NCI-H187 treated with DMSO at 0.1 percent for 48 hours (cell line): Measurements from ENCODE around the gene VPS51.

Source experiments
- DNase-seq: peaks from one replicate; lab custom pipeline; 2025; lab: John Stamatoyannopoulos, UW

VPS51 gene

GRCh38 chr11:65119670-65119995 is 23.6 kb downstream of the VPS51 start:
- no peak for DNase-seq

GRCh38 chr11:65120831-65121230 is 24.8 kb downstream of the VPS51 start:
- DNase-seq = no peak

- DNase-seq = no peak
Observed at GRCh38 chr11:65121447-65121864, 25.4 kb downstream of the VPS51 start.

GRCh38 chr11:65121865-65122696 is 26.1 kb downstream of the VPS51 start, which contains the start of the genes FAU and MRPL49:
TSS of gene FAU (minus strand) at chr11:65122134. CDS start at chr11:65121813, 321 bp downstream.
TSS of gene MRPL49 (plus strand) at chr11:65122321. CDS start at chr11:65122347, 26 bp downstream.
- DNase-seq = peak; percentile 83

- no peak for DNase-seq
Observed at GRCh38 chr11:65124480-65125196, 28.6 kb downstream of the VPS51 start.

GRCh38 chr11:65125197-65126056 is 29.4 kb downstream of the VPS51 start:
- DNase-seq = no peak

- no peak for DNase-seq
Observed at GRCh38 chr11:65126624-65127274, 30.7 kb downstream of the VPS51 start.

- no peak for DNase-seq
Observed at GRCh38 chr11:65127473-65128181, 31.6 kb downstream of the VPS51 start.

- no peak for DNase-seq
Observed at GRCh38 chr11:65128182-65129145, 32.5 kb downstream of the VPS51 start.

- DNase-seq = no peak
Observed at GRCh38 chr11:65129649-65130441, 33.8 kb downstream of the VPS51 start.

- DNase-seq = no peak
Observed at GRCh38 chr11:65130631-65131416, 34.8 kb downstream of the VPS51 start.

- no peak for DNase-seq
Observed at GRCh38 chr11:65131417-65131776, 35.4 kb downstream of the VPS51 start.

- DNase-seq = no peak
Observed at GRCh38 chr11:65131895-65132237, 35.9 kb downstream of the VPS51 start.

- no peak for DNase-seq
Observed at GRCh38 chr11:65132238-65132987, 36.4 kb downstream of the VPS51 start.

- DNase-seq = no peak
Observed at GRCh38 chr11:65132988-65133700, 37.1 kb downstream of the VPS51 start.

- DNase-seq = no peak
Observed at GRCh38 chr11:65133724-65134123, 37.7 kb downstream of the VPS51 start.
